ENCODE results near the gene MID1. TPM values are rescaled to one million over a fixed set of nuclear protein-coding genes. Genes with fewer than 3 reads are reported as not detected.
A peak's percentile ranks its signal among the peaks of the same experiment; 100 is the strongest.

Gene MID1
- total RNA-seq, 1 experiment from 2014 or later: 14.8 TPM

- Histone ChIP-seq H3K4me1 (replicated peaks) (peaks cover 5% of the 10 kb centered on the region), H3K27me3 (replicated peaks) (no peaks in the 10 kb centered on the region), H3K4me3 (no peak overlapping the region), H3K27ac (no peak overlapping the region), H3K9me3 (replicated peaks) (no peaks in the 10 kb centered on the region), H3K36me3 (no peaks in the 10 kb centered on the region)
- no peak for DNase-seq (ENCODE audit: low read depth in 1 of 2, low spot score in 2 of 2)
These were observed 65.6 kb downstream of the MID1 start for GRCh38 chrX:10554612-10555270.

GRCh38 chrX:10549280-10549679 lies 71.1 kb downstream of the MID1 start:
- Histone ChIP-seq H3K27ac (no peak overlapping the region), H3K27me3 (replicated peaks) (no peaks in the 10 kb centered on the region), H3K4me1 (replicated peaks) (no peaks in the 10 kb centered on the region), H3K36me3 (no peaks in the 10 kb centered on the region), H3K9me3 (replicated peaks) (no peaks in the 10 kb centered on the region), H3K4me3 (no peak overlapping the region)
- DNase-seq (ENCODE audit: low read depth in 1 of 2, low spot score in 2 of 2): no peak

GRCh38 chrX:10548688-10549087 lies 71.7 kb downstream of the MID1 start:
- DNase-seq (ENCODE audit: low read depth in 1 of 2, low spot score in 2 of 2): no peak
- no peak overlapping the region for H3K4me3 ChIP-seq
- H3K36me3 ChIP-seq: no peaks in the 10 kb centered on the region
- no peaks in the 10 kb centered on the region for H3K4me1 ChIP-seq (replicated peaks)
- no peaks in the 10 kb centered on the region for H3K9me3 ChIP-seq (replicated peaks)
- H3K27ac ChIP-seq: no peak overlapping the region
- no peaks in the 10 kb centered on the region for H3K27me3 ChIP-seq (replicated peaks)

- Histone ChIP-seq H3K27me3 (replicated peaks) (no peaks in the 10 kb centered on the region), H3K36me3 (no peaks in the 10 kb centered on the region), H3K9me3 (replicated peaks) (no peaks in the 10 kb centered on the region), H3K27ac (no peak overlapping the region), H3K4me1 (replicated peaks) (no peaks in the 10 kb centered on the region), H3K4me3 (no peak overlapping the region)
- no peak for DNase-seq (ENCODE audit: low read depth in 1 of 2, low spot score in 2 of 2)
These were observed 74.5 kb downstream of the MID1 start for GRCh38 chrX:10545882-10546281.

- H3K27me3 ChIP-seq (replicated peaks): no peaks in the 10 kb centered on the region
- no peaks in the 10 kb centered on the region for H3K4me1 ChIP-seq (replicated peaks)
- H3K9me3 ChIP-seq (replicated peaks): no peaks in the 10 kb centered on the region
- no peak for DNase-seq (ENCODE audit: low read depth in 1 of 2, low spot score in 2 of 2)
- H3K4me3 ChIP-seq: no peak overlapping the region
- H3K36me3 ChIP-seq: no peaks in the 10 kb centered on the region
- H3K27ac ChIP-seq: no peak overlapping the region
These were observed 77.8 kb downstream of the MID1 start for GRCh38 chrX:10542586-10542985.

GRCh38 chrX:10538831-10539230 lies 81.6 kb downstream of the MID1 start:
- no peak overlapping the region for H3K4me3 ChIP-seq
- H3K27me3 ChIP-seq (replicated peaks): no peaks in the 10 kb centered on the region
- peaks cover 11% of the 10 kb centered on the region for H3K4me1 ChIP-seq (replicated peaks)
- H3K36me3 ChIP-seq: no peaks in the 10 kb centered on the region
- no peak overlapping the region for H3K27ac ChIP-seq
- DNase-seq (ENCODE audit: low read depth in 1 of 2, low spot score in 2 of 2): no peak
- no peaks in the 10 kb centered on the region for H3K9me3 ChIP-seq (replicated peaks)

- Histone ChIP-seq H3K9me3 (replicated peaks) (no peaks in the 10 kb centered on the region), H3K27ac (no peak overlapping the region), H3K36me3 (no peaks in the 10 kb centered on the region), H3K4me1 (replicated peaks) (peaks cover 11% of the 10 kb centered on the region), H3K4me3 (no peak overlapping the region), H3K27me3 (replicated peaks) (no peaks in the 10 kb centered on the region)
- DNase-seq (ENCODE audit: low read depth in 1 of 2, low spot score in 2 of 2): no peak
These were observed 83.1 kb downstream of the MID1 start for GRCh38 chrX:10537308-10537707.

DNA sequence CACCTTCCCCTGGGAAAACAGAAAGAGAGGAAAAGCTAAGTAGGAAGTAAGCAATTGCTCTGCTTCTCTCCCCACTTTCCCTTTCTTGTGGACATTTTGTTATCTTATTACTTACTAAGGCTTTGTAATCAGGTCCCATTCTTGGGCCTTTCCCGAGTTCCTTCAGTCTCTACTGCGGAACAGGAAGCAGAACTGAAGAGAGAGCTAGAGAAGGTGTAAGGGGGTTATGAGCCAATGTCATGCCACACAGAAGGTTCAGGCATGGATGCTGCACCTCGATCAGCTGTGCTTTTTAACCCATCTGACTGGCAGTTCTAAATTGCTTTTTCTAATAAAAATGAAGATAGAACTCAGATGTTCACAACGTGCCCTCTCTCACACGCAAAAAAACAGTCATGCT lies 83.6 kb downstream of the MID1 start:
- Histone ChIP-seq H3K4me3 (no peak overlapping the region), H3K9me3 (replicated peaks) (no peaks in the 10 kb centered on the region), H3K27me3 (replicated peaks) (no peaks in the 10 kb centered on the region), H3K4me1 (replicated peaks) (peaks cover 11% of the 10 kb centered on the region), H3K27ac (no peak overlapping the region), H3K36me3 (no peaks in the 10 kb centered on the region)
- no peak for DNase-seq (ENCODE audit: low read depth in 1 of 2, low spot score in 2 of 2)

- no peaks in the 10 kb centered on the region for H3K9me3 ChIP-seq (replicated peaks)
- H3K27ac ChIP-seq: no peak overlapping the region
- H3K36me3 ChIP-seq: no peaks in the 10 kb centered on the region
- no peaks in the 10 kb centered on the region for H3K27me3 ChIP-seq (replicated peaks)
- H3K4me1 ChIP-seq (replicated peaks): peaks cover 14% of the 10 kb centered on the region
- H3K4me3 ChIP-seq: no peak overlapping the region
- no peak for DNase-seq (ENCODE audit: low read depth in 1 of 2, low spot score in 2 of 2)
These were observed 85.8 kb downstream of the MID1 start for GRCh38 chrX:10534611-10535010.

DNA sequence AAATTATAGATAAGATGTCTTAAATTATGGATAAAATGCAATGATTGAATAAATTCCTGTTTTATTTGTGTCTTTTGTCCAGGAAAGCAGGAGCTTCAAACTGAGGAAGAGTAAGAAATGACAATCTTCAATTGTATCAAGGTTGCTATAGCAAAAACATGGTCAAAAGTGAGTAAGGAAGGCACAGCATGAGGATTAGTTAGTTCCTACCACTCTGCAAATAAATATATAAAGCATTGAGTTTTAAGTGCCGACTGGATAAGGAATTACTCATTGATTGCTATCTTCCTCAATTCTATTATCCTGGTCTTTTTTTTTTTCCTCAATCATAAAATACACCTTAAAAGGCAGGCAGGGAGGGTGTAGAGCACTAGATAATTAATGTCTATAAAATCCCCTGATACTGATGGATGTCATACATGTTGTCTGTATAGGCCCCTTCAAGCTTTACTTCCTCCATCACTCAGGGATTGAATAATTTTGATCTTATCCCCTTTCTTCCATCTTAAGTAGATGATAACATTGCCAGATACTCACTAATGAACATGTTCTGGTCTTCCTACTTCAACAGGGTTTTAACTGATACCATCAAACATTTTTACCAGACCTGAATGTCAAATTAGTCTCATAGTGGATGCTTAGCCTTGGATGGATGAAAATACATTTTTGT lies 86.6 kb downstream of the MID1 start:
- no peaks in the 10 kb centered on the region for H3K27me3 ChIP-seq (replicated peaks)
- DNase-seq (ENCODE audit: low read depth in 1 of 2, low spot score in 2 of 2): no peak
- no peak overlapping the region for H3K4me3 ChIP-seq
- H3K36me3 ChIP-seq: no peaks in the 10 kb centered on the region
- H3K9me3 ChIP-seq (replicated peaks): no peaks in the 10 kb centered on the region
- H3K27ac ChIP-seq: no peak overlapping the region
- H3K4me1 ChIP-seq (replicated peaks): peaks cover 22% of the 10 kb centered on the region

DNA sequence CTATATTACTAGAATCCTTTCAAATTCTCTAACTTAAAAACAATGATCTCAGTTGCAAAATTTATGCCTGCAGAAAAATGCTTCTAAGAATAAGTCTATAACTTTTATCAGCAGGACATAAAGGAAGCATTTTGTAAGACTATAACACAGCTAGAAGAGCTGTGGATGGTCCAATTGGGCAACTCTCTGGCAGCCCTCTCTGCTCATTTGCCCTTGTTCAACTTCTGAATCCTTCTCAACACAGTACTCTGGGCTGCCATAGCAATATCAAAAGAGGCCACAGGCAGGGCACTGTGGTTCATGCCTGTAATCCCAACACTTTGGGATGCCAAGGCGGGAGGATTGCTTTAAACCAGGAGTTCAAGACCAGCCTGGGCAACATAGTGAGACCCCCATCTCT lies 88.5 kb downstream of the MID1 start:
- peaks cover 30% of the 10 kb centered on the region for H3K4me1 ChIP-seq (replicated peaks)
- no peaks in the 10 kb centered on the region for H3K27me3 ChIP-seq (replicated peaks)
- no peak overlapping the region for H3K4me3 ChIP-seq
- DNase-seq (ENCODE audit: low read depth in 1 of 2, low spot score in 2 of 2): no peak
- H3K36me3 ChIP-seq: no peaks in the 10 kb centered on the region
- H3K9me3 ChIP-seq (replicated peaks): no peaks in the 10 kb centered on the region
- no peak overlapping the region for H3K27ac ChIP-seq

GRCh38 chrX:10529344-10529743 lies 91.0 kb downstream of the MID1 start:
- no peak for DNase-seq (ENCODE audit: low read depth in 1 of 2, low spot score in 2 of 2)
- peaks cover 39% of the 10 kb centered on the region for H3K4me1 ChIP-seq (replicated peaks)
- no peaks in the 10 kb centered on the region for H3K9me3 ChIP-seq (replicated peaks)
- no peaks in the 10 kb centered on the region for H3K27me3 ChIP-seq (replicated peaks)
- no peak overlapping the region for H3K27ac ChIP-seq
- H3K4me3 ChIP-seq: no peak overlapping the region
- H3K36me3 ChIP-seq: no peaks in the 10 kb centered on the region

DNA sequence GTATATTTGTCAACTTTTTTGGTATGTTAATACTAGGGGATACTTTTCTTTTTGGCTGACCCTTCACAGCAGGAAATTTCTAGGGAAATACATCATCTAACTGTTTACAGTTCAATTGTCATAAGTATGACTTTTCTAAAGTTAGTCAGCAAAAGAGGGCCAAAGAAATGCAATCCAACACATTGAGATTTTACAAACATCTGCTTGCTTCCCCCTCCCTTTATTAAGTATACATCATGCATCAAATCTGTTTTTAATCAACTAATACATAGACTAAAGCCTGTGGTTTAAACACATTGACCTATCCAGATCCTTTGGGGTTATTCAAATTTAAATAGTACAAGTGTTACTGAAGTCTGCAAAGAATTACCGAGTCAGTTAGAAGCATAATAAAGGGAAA lies 93.9 kb downstream of the MID1 start:
- no peaks in the 10 kb centered on the region for H3K27me3 ChIP-seq (replicated peaks)
- H3K36me3 ChIP-seq: no peaks in the 10 kb centered on the region
- H3K27ac ChIP-seq: peak overlapping the region; percentile 20
- H3K4me3 ChIP-seq: no peak overlapping the region
- peaks cover 35% of the 10 kb centered on the region for H3K4me1 ChIP-seq (replicated peaks)
- no peak for DNase-seq (ENCODE audit: low read depth in 1 of 2, low spot score in 2 of 2)
- no peaks in the 10 kb centered on the region for H3K9me3 ChIP-seq (replicated peaks)

DNA sequence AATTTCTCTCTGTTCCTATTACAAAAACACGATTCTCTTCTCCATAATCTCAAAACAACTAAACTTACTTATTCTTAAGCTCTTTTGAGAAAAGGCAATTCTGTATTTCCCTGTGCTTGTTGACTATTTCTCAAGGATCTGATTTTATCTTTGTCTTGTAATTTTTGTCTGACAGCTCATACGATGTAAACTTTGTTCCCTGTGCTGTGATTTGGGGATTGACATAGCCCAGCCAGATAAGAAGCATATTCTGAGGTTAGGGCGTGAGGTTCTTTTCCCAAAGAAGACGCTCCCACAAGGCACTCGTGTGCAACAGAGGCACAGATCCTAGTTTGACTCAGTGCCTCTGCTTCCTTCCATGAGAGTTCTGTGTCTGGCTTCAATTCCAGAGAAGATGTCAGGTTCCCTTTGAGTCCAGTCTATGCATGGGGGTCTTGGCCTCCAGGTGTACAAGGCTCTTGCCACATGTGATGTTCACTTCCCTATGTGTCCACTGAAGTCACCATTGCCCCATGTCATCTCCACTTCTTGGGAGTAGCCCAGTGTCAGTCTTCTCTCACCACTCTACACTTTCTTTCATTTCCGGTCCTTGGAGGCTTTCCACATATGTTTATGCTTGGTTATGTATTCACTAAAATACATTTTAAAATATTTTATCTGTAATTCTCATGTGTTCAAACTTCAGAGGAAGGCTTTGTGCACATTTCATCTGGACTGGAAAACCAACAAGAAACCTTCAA lies 94.8 kb downstream of the MID1 start:
- no peak overlapping the region for H3K4me3 ChIP-seq
- no peaks in the 10 kb centered on the region for H3K27me3 ChIP-seq (replicated peaks)
- H3K9me3 ChIP-seq (replicated peaks): no peaks in the 10 kb centered on the region
- H3K36me3 ChIP-seq: no peaks in the 10 kb centered on the region
- H3K27ac ChIP-seq: no peak overlapping the region
- H3K4me1 ChIP-seq (replicated peaks): peaks cover 35% of the 10 kb centered on the region
- no peak for DNase-seq (ENCODE audit: low read depth in 1 of 2, low spot score in 2 of 2)
